Left lobe of liver (tissue), 2 donors: ENCODE measurements around the gene ZDHHC14. TPM values are rescaled to one million over a fixed set of nuclear protein-coding genes. Genes with fewer than 3 reads are reported as not detected.
"Not testable (repeated sequence)": the region's sequence is repeated elsewhere in the genome, so short reads cannot be mapped to it uniquely, and the experiment has no call there.

ENCODE experiments used
- ATAC-seq: fragments of 200-7000 bp; cut with Tn5 transposase; one replicate; pipeline ENCODE4 v1.9.1; 2020; ENCODE audit warnings: mild to moderate bottlenecking, moderate library complexity
- DNase-seq: peaks from one replicate; pipeline ENCODE4 v3.0.0-alpha.2; 2020; ENCODE audit warnings: low spot score
- total RNA-seq: library from RNA; stranded (reverse); gene quantifications from one replicate; pipeline ENCODE4 v1.2.1, GENCODE V29; 2021
- donor health status: DM: no; HTN: no; CAD: no; lungs with moderate emphysema.
- donor health status: DM: no; HTN: yes; CAD: no.

Gene ZDHHC14
- total RNA-seq, 1 donor from 2014 or later = 13.7 TPM

GRCh38 chr6:157695301-157696040 is 314.5 kb downstream of the ZDHHC14 start:
- DNase-seq = no peak
- ATAC-seq = no peak

GRCh38 chr6:157699777-157700636 is 319.0 kb downstream of the ZDHHC14 start:
- no peak for DNase-seq
- no peak for ATAC-seq

GRCh38 chr6:157706351-157706750 is 325.4 kb downstream of the ZDHHC14 start:
- not testable (repeated sequence) for DNase-seq, ATAC-seq

GRCh38 chr6:157706883-157707282 is 325.9 kb downstream of the ZDHHC14 start:
- DNase-seq = no peak

GRCh38 chr6:157707576-157707975 is 326.6 kb downstream of the ZDHHC14 start:
- no peak for ATAC-seq
- DNase-seq = no peak

More at GRCh38 chr6:157706883-157707282, 325.9 kb downstream of the ZDHHC14 start:
- ATAC-seq = no peak

- no peak for ATAC-seq
- DNase-seq = no peak
Measured at GRCh38 chr6:157708239-157708638, 327.2 kb downstream of the ZDHHC14 start.

- no peak for DNase-seq
- no peak for ATAC-seq
Measured at GRCh38 chr6:157708933-157709332, 327.9 kb downstream of the ZDHHC14 start.

GRCh38 chr6:157709555-157709954 is 328.6 kb downstream of the ZDHHC14 start:
- ATAC-seq = no peak
- DNase-seq = no peak

- ATAC-seq (no peak), DNase-seq (no peak)
Measured at GRCh38 chr6:157710604-157711003, 329.6 kb downstream of the ZDHHC14 start.

GRCh38 chr6:157711060-157711459 is 330.1 kb downstream of the ZDHHC14 start:
- no peak for ATAC-seq

GRCh38 chr6:157712585-157713295 is 331.8 kb downstream of the ZDHHC14 start:
- no peak for DNase-seq
- no peak for ATAC-seq

More at GRCh38 chr6:157711060-157711459, 330.1 kb downstream of the ZDHHC14 start:
- DNase-seq = no peak

GRCh38 chr6:157713451-157714152 is 332.6 kb downstream of the ZDHHC14 start:
- ATAC-seq (no peak), DNase-seq (no peak)

GRCh38 chr6:157714153-157714490 is 333.1 kb downstream of the ZDHHC14 start:
- no peak for DNase-seq
- no peak for ATAC-seq

GRCh38 chr6:157715728-157716164 is 334.8 kb downstream of the ZDHHC14 start:
- ATAC-seq (peak; percentile 87), DNase-seq (no peak)

GRCh38 chr6:157716251-157716995 is 335.4 kb downstream of the ZDHHC14 start:
- DNase-seq = no peak
- ATAC-seq = no peak

GRCh38 chr6:157717340-157717748 is 336.4 kb downstream of the ZDHHC14 start:
- ATAC-seq (no peak), DNase-seq (no peak)

- ATAC-seq (no peak), DNase-seq (no peak)
Measured at GRCh38 chr6:157718503-157719187, 337.7 kb downstream of the ZDHHC14 start.

- not testable (repeated sequence) for ATAC-seq
Measured at GRCh38 chr6:157720964-157721363, 340.0 kb downstream of the ZDHHC14 start.

GRCh38 chr6:157721426-157721825 is 340.4 kb downstream of the ZDHHC14 start:
- DNase-seq = no peak
- ATAC-seq = no peak

More at GRCh38 chr6:157720964-157721363, 340.0 kb downstream of the ZDHHC14 start:
- DNase-seq = not testable (repeated sequence)
